Esophagus (tissue), 2 donors: ENCODE data around the gene PGBD2. TPM values are rescaled to one million over a fixed set of nuclear protein-coding genes. Genes with fewer than 3 reads are reported as not detected.
A peak's percentile ranks its signal among the peaks of the same experiment; 100 is the strongest.

Experiments used
- H3K27ac ChIP-seq, 2 donors: one replicate each; pipeline ENCODE4 v1.5.1; 2013; ENCODE audit warnings: low read depth in 2 of 2, mild to moderate bottlenecking in 2 of 2, inconsistent platforms in 1 of 2, low read length in 1 of 2, moderate library complexity in 1 of 2
- H3K27me3 ChIP-seq, 2 donors: one replicate each; pipeline ENCODE4 v1.6.1; 2013; ENCODE audit warnings: low read length in 2 of 2, control low read depth in 1 of 2, mild to moderate bottlenecking in 1 of 2; ENCODE audit not compliant: insufficient read depth in 2 of 2, control insufficient read depth in 1 of 2
- H3K36me3 ChIP-seq, 2 donors: one replicate each; pipeline ENCODE4 v1.6.1; 2013; ENCODE audit warnings: low read length in 1 of 2; ENCODE audit not compliant: control insufficient read depth in 2 of 2, insufficient read depth in 2 of 2
- H3K4me1 ChIP-seq, 2 donors: one replicate each; pipeline ENCODE4 v1.6.1; 2013; ENCODE audit warnings: low read length in 1 of 2; ENCODE audit not compliant: control insufficient read depth in 2 of 2, insufficient read depth in 2 of 2
- H3K4me3 ChIP-seq, 2 donors: one replicate each; pipeline ENCODE4 v1.5.1; 2013; ENCODE audit warnings: low read length in 2 of 2, mild to moderate bottlenecking in 2 of 2, low read depth in 1 of 2, moderate library complexity in 1 of 2
- H3K9me3 ChIP-seq, 2 donors: one replicate each; pipeline ENCODE4 v1.6.1; 2013; ENCODE audit warnings: mild to moderate bottlenecking in 2 of 2, low read depth in 1 of 2, low read length in 1 of 2, moderate library complexity in 1 of 2; ENCODE audit not compliant: control insufficient read depth in 2 of 2, insufficient read depth in 1 of 2
- WGBS, 2 donors: extraction: QIAGEN DNeasy Blood & Tissue Kit; methylation state at CpG; one replicate each; pipeline ENCODE4 v1.1.7; 2013; 5-methylcytosine and 5-hydroxymethylcytosine counted together
- polyA plus RNA-seq, 2 donors: library from polyadenylated mRNA; stranded (reverse); fragments of 200-250 nt; gene quantifications; one replicate each; pipeline ENCODE4 v1.2.3, GENCODE V29; 2013
- donor health status: healthy with polysubstance abuse.
- donor health status: Bipolar disorder and iron deficiency.

The PGBD2 gene
- polyA plus RNA-seq, 2 donors = 3.8 to 7.2 TPM

GRCh38 chr1:248904437-248905216 lies 1.4 kb upstream of the PGBD2 start:
- Histone ChIP-seq H3K4me1 (no peaks in the 10 kb centered on the region), H3K27me3 (no peaks in the 10 kb centered on the region), H3K9me3 (no peaks in the 10 kb centered on the region), H3K4me3 (no peak overlapping the region), H3K27ac (no peak overlapping the region), H3K36me3 (no peaks in the 10 kb centered on the region)
- 91 to 94% methylated on average over 3 of the region's 3 CpGs for WGBS, 2 donors

- H3K27me3 ChIP-seq = no peaks in the 10 kb centered on the region
- H3K27ac ChIP-seq = peak overlapping the region; percentile 94 to 96
- 25 to 27% methylated on average over 4 of the region's 4 CpGs for WGBS, 2 donors
- no peaks in the 10 kb centered on the region for H3K9me3 ChIP-seq
- no peaks in the 10 kb centered on the region for H3K4me1 ChIP-seq
- peak overlapping the region; percentile 62 to 79 for H3K4me3 ChIP-seq
- H3K36me3 ChIP-seq = peaks cover 2 to 4% of the 10 kb centered on the region in 2 donors
Observed at GRCh38 chr1:248905662-248906008, 400 bp upstream of the PGBD2 start.

DNA sequence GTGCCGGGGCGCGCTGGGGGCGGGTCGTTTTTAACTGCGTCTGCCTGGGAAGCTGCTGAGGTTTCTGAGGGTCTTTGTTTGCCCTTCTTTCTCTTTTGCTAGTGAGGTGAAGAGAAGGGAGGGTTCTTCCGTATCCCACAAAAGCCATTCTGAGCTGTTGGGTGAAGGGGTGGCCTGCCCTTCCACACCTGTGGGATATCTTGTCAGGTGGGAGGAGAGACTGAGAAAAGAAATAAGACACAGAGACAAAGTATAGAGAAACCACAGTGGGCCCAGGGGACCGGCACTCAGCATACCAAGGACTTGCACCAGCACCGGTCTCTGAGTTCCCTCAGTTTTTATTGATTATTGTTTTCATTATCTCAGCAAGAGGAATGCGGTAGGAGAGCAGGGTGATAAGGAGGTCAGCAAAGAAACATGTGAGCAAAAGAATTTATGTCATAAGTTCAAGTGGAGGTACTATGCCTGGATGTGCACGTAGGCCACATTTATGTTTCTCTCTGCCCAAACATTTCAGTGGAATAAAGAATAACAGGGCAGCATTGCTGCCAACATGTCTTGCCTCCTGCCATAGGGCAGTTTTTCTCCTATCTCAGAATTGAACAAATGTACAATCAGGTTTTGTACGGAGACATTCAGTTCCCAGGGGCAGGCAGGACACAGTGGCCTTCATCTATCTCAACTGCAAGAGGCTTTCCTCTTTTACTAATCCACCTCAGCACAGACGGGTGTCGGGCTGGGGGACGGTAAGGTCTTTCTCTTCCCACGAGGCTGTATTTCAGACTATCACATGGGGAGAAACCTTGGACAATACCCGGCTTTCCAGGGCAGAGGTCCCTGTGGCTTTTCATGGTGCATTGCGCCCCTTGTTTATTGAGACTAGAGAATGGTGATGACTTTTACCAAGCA lies 972 bp downstream of the PGBD2 start:
- Histone ChIP-seq H3K27ac (peak overlapping the region; percentile 81 to 95), H3K9me3 (no peaks in the 10 kb centered on the region), H3K36me3 (peaks cover 2 to 5% of the 10 kb centered on the region in 2 donors), H3K4me1 (no peaks in the 10 kb centered on the region), H3K4me3 (peak overlapping the region; percentile 58 to 78), H3K27me3 (no peaks in the 10 kb centered on the region)
- WGBS, 2 donors = 22 to 23% methylated on average over 18 of the region's 18 CpGs

DNA sequence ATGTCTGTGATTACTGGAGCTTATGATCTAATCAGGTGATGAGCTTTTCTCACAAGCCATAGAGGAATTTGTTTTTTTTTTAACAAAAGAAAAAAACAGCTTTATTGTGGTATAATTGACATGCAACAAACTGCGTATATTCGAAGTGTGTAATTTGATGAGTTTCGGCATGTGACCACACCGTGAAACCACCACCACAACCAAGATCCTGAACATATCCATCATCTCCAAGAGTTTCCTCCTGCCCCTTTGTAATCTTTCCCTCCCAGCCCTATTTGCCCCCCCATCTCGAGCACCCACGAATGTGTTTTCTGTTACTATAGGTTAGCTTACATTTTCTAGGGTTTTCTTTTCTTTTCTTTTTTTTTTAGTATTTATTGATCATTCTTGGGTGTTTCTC lies 4.7 kb downstream of the PGBD2 start:
- WGBS, 2 donors = 93 to 94% methylated on average over 6 of the region's 6 CpGs
- Histone ChIP-seq H3K9me3 (no peaks in the 10 kb centered on the region), H3K4me1 (peaks cover 0 to 3% of the 10 kb centered on the region in 2 donors), H3K36me3 (peaks cover 17% of the 10 kb centered on the region in 2 donors), H3K27me3 (no peaks in the 10 kb centered on the region), H3K4me3 (no peak overlapping the region), H3K27ac (no peak overlapping the region)

- Histone ChIP-seq H3K4me3 (no peak overlapping the region), H3K27ac (no peak overlapping the region), H3K9me3 (no peaks in the 10 kb centered on the region), H3K4me1 (peaks cover 0 to 3% of the 10 kb centered on the region in 2 donors), H3K27me3 (no peaks in the 10 kb centered on the region), H3K36me3 (peaks cover 29 to 36% of the 10 kb centered on the region in 2 donors)
- WGBS, 2 donors = 56 to 75% methylated on average over 2 of the region's 2 CpGs
Observed at GRCh38 chr1:248913933-248914332, 7.9 kb downstream of the PGBD2 start.

DNA sequence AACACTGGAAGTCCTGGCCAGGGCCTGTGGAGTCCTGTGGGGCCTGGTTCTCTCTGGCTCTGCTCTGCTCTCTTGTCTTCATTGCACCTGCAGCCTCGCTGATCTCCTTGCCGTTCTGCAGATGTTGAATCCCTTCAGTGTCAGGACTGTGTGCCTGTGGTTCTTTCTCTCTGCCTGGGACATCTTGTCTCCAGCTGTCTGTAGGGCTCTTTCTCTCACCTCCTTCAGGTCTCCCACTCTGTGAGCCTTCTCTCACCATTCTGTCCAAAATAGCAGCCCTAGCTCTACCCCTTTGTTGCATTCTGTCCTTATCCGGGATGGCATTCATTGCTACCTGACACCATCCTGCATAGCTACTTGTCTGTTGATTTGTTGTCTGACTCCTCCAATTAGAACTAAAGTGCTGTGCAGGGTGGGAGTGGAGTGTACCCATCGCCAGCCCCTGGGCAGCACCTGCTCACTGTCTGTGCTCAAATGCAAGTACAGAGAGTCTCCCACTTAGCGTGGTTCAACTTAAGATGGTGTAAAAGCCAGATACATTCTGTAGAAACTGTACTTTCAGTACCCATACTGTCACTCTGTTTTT lies 8.9 kb downstream of the PGBD2 start:
- peaks cover 0 to 3% of the 10 kb centered on the region in 2 donors for H3K4me1 ChIP-seq
- no peaks in the 10 kb centered on the region for H3K27me3 ChIP-seq
- peaks cover 29 to 36% of the 10 kb centered on the region in 2 donors for H3K36me3 ChIP-seq
- H3K4me3 ChIP-seq = no peak overlapping the region
- no peaks in the 10 kb centered on the region for H3K9me3 ChIP-seq
- H3K27ac ChIP-seq = no peak overlapping the region
- 94% methylated on average over 5 of the region's 5 CpGs for WGBS, 2 donors

DNA sequence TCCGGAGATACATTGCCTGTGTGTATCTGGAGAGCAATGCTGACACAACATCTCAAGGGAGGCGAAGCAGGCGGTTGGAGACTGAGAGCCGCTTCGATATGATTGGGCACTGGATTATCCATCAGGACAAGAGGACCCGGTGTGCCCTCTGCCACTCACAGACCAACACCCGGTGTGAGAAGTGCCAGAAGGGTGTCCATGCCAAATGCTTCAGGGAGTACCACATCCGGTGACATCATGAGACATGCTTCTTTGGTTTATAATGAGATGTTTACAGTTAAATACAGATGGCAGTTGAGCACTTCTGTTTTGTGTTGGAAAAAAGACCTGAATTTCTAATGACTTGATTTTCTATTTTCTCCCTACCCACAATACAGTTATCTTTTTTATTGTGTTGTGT lies 12.1 kb downstream of the PGBD2 start:
- Histone ChIP-seq H3K9me3 (no peaks in the 10 kb centered on the region), H3K27ac (no peak overlapping the region), H3K27me3 (no peaks in the 10 kb centered on the region), H3K36me3 (peaks cover 24 to 34% of the 10 kb centered on the region in 2 donors), H3K4me1 (peaks cover 0 to 3% of the 10 kb centered on the region in 2 donors), H3K4me3 (no peak overlapping the region)
- WGBS, 2 donors = 84 to 89% methylated on average over 8 of the region's 8 CpGs

DNA sequence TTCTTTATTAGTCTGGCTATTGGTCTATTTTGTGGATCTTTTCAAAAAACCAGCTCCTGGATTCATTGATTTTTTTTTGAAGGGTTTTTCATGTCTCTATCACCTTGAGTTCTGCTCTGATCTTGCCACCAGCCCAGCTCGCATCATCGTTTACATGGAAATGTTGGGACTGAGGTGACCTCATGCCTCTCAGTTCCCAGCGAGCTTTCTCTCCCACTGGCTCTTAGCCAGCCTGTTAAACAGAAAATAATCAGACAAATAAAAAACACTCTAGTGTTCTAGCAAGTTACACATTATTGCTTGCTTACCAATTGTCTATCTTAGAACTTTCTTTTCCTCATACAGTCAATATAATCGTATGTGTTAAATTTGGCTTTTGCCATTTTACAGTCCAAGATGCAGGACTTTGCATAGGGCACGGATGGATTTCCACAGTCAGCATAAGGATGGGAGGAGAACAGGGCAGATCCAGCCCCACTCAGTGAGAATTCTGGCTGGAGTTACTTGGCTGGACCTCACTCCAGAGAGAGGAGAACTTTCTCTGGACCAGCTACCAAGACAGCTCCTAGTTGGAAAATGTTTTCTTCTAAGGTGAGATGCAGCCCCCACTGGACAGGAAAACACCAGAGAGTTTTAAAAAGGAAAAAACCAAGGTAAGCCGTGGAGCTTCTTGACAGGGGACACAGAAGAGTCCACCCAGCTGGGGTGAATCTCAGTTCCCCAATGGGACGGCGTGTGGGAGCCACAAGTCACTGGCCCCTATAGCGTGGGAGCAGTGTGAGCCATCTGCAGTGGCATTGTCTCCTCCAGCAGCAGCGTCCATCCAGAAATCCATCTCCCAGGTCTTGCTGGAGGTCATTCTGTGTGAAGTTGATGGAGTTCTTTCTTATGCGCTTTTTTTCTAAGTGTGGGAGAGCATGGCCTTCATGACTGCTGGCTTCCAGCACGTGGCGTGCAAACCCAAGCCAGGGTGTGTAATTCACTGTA lies 17.6 kb downstream of the PGBD2 start:
- Histone ChIP-seq H3K27me3 (no peaks in the 10 kb centered on the region), H3K27ac (no peak overlapping the region), H3K9me3 (no peaks in the 10 kb centered on the region), H3K4me3 (no peak overlapping the region), H3K36me3 (no peaks in the 10 kb centered on the region), H3K4me1 (no peaks in the 10 kb centered on the region)
- WGBS, 2 donors = 81 to 84% methylated on average over 13 of the region's 13 CpGs
